HG02981 (cell line): ENCODE measurements around the gene LENEP.

Source experiments
- ATAC-seq: cut with Tn5 transposase; IDR thresholded peaks from one replicate; pipeline ENCODE4 v1.9.1; 2021; ENCODE audit warnings: mild to moderate bottlenecking, moderate library complexity; ENCODE audit not compliant: unreplicated experiment

LENEP gene

GRCh38 chr1:155009742-155010141, 16.4 kb downstream of the LENEP start:
- no peak for ATAC-seq

GRCh38 chr1:155010211-155010918, 17.0 kb downstream of the LENEP start:
- no peak for ATAC-seq

- no peak for ATAC-seq
These were observed 17.6 kb downstream of the LENEP start for GRCh38 chr1:155011004-155011416.

GRCh38 chr1:155011437-155012025, 18.1 kb downstream of the LENEP start:
- no peak for ATAC-seq

- ATAC-seq, result no peak
These were observed 18.7 kb downstream of the LENEP start for GRCh38 chr1:155012026-155012546.

- no peak for ATAC-seq
These were observed 19.6 kb downstream of the LENEP start for GRCh38 chr1:155012776-155013602.

- no peak for ATAC-seq
These were observed 20.2 kb downstream of the LENEP start for GRCh38 chr1:155013632-155014031.

GRCh38 chr1:155014709-155015508, 21.5 kb downstream of the LENEP start:
- ATAC-seq, result no peak

GRCh38 chr1:155015527-155016230, 22.3 kb downstream of the LENEP start:
- no peak for ATAC-seq

GRCh38 chr1:155016231-155016831, 22.9 kb downstream of the LENEP start:
- ATAC-seq, result no peak

- peak; percentile 59 for ATAC-seq
These were observed 23.9 kb downstream of the LENEP start for GRCh38 chr1:155017041-155017945.

GRCh38 chr1:155017946-155018316, 24.5 kb downstream of the LENEP start:
- ATAC-seq, result peak; percentile 28

GRCh38 chr1:155018617-155019348, 25.4 kb downstream of the LENEP start:
- no peak for ATAC-seq

- no peak for ATAC-seq
These were observed 26.2 kb downstream of the LENEP start for GRCh38 chr1:155019377-155020245.

GRCh38 chr1:155022136-155022926, 28.9 kb downstream of the LENEP start:
- ATAC-seq, result no peak

GRCh38 chr1:155022927-155023236, 29.5 kb downstream of the LENEP start:
- no peak for ATAC-seq

GRCh38 chr1:155023627-155024026, 30.2 kb downstream of the LENEP start:
- no peak for ATAC-seq
